22Rv1 (cell line): ENCODE data around the gene TMEM106C.

Experiments
- H3K27ac ChIP-seq: fragments of 450-650 bp; 2 replicates; pipeline ENCODE4 v1.5.1; 2017
- ZFX ChIP-seq: fragments of 450-650 bp; IDR thresholded peaks from 2 replicates; pipeline ENCODE4 v1.6.1; 2017; ENCODE audit warnings: antibody characterized with exemption, borderline replicate concordance
- TF ChIP-seq, protein P1 (sequence below): fragments of 450-650 bp; IDR thresholded peaks from 2 replicates; pipeline ENCODE4 v1.5.1; 2017; ENCODE audit warnings: mild to moderate bottlenecking

The TMEM106C gene

DNA sequence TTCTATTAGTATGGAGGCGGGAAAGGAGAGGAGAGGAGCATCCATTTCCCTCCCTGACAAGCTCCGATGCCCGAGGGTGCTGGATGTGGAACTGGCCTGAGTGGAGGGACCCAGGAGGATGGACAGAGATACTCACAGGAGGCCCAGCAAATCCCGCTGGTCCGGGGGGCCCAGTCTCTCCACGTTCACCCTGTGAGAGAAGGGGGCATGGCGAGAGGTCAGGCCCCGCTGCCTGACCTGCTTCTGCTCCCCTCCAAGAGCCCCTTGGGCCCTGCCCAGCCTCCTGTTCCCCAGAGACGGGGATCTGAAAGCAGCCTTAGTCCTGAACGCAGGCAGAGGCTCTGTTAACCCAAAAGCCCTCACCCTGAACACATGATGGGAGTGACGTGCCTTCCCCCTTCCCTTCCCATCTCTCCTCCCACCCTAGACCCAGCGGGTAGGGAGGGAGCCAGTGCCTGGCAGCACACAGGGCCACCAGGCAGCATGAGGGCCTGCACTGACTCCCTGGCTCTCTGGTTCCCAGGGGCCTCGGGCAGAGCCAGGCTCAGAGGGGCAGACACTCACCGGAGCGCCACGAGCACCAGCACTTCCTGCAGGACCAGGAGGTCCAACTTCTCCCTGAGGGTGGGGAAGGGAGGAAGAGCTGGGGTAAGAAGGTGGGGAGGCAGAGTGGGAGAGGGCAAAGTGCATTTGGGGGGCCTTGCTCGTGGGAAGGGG is 17.5 kb downstream of the TMEM106C start:
- H3K27ac ChIP-seq, result no peak overlapping the region
- TF ChIP-seq, protein P1, sequence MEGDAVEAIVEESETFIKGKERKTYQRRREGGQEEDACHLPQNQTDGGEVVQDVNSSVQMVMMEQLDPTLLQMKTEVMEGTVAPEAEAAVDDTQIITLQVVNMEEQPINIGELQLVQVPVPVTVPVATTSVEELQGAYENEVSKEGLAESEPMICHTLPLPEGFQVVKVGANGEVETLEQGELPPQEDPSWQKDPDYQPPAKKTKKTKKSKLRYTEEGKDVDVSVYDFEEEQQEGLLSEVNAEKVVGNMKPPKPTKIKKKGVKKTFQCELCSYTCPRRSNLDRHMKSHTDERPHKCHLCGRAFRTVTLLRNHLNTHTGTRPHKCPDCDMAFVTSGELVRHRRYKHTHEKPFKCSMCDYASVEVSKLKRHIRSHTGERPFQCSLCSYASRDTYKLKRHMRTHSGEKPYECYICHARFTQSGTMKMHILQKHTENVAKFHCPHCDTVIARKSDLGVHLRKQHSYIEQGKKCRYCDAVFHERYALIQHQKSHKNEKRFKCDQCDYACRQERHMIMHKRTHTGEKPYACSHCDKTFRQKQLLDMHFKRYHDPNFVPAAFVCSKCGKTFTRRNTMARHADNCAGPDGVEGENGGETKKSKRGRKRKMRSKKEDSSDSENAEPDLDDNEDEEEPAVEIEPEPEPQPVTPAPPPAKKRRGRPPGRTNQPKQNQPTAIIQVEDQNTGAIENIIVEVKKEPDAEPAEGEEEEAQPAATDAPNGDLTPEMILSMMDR, result no peak
- TF ChIP-seq ZFX, result no peak

DNA sequence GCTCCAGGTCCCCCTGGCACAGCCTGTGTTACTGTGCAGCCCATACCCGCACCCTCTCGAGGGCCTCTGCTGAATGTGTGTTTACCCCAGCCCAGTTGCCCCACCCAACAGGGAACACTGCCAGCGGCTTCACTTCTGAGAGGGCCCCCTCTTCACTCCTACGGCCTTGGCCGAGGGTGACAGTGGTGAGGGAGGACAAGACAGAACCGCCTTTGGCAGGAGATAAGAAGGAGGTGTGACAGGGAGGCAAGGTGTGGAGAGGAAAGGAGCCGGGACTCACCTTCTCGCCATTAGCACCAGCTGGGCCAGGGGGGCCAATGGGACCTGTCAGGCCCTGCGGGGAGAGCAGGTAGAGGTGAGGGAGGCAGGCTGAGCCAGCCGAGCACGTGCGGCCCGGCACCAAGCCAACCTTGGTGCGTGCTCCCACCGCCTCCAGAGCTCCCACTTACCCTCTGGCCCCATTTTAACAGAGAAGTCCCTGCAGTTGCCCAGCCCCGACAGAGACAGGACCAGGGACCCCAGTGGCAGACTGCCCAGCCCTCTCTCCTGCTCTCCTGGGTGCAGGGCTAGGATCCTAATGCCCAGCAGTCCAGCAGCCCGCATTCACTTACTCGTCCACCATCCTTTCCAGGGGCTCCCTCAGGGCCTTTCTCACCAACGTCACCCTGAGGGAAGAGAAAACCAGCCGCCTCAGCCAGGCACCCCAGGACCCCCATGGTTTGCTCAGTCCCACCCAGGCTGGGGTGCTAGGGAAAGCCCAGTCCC is 18.3 kb downstream of the TMEM106C start:
- TF ChIP-seq, protein P1, result no peak
- no peak for TF ChIP-seq ZFX

DNA sequence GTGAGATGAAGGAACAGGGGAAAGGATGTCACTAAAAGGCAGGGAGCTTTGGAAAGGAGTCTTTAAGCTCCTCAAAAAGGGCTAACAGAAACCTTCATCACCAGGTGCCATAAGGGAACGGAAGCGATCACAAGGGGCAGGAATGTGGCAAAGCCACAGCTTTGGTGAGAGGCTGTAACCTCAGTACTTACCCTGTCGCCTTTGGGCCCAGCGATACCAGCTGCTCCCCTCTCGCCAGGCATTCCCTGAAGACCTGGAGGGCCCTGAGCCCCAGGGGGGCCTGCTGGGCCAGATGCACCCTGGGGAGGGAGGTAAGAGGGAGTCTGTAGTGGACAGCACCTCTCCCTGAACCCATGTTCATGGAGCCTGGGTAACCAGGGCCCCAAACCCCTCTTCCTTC is 18.9 kb downstream of the TMEM106C start:
- no peak overlapping the region for H3K27ac ChIP-seq

More for the DNA sequence above, 18.3 kb downstream of the TMEM106C start:
- no peak overlapping the region for H3K27ac ChIP-seq

DNA sequence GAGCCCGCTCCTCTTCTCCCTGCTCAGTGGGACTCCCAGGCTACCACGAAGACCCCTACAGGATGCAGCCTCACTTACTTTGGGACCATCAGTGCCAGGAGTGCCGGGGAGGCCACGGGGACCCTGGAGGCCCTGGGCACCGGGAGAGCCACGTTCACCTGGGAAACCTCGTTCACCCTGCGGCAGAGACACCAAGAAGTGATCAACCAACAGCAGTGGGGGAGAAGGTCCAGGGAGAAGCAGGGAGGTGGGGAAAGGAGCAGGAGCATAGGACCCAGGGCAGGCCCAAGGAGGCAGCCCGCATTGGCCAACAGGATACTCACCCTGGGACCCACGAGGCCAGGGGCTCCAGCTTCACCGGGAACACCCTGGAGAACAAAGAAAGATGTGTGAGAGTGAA is 19.4 kb downstream of the TMEM106C start:
- TF ChIP-seq, protein P1, result no peak
- TF ChIP-seq ZFX, result no peak
- no peak overlapping the region for H3K27ac ChIP-seq

More for the DNA sequence above, 18.9 kb downstream of the TMEM106C start:
- TF ChIP-seq ZFX, result no peak
- TF ChIP-seq, protein P1, result no peak

DNA sequence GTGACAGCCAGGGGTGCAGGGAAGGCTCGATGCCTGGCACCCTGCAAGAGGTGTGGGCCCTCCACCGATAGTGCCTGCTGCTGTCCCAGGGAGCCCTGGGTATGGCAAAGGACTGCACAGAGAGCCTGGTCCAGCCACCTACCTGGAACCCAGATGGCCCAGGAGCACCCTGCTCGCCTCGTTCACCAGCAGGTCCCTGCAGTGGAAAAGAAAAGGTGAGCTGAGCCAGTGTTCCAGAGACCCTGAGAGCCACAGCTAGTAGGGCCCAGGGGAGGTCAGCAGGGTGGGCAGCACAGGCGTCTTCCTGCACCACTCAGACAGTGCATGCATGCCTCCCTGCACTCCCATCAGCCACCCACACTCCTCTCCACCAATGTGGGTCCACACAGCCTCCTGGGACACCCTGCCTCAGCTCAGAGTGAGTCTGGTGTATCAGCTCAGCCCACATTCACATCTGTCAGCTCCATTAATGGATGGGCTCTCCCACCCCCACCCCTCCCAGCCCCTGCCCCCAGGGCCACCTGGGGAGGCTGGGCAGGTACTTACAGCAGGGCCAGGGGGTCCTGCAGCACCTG is 20.2 kb downstream of the TMEM106C start:
- no peak overlapping the region for H3K27ac ChIP-seq
- TF ChIP-seq, protein P1, result no peak
- no peak for TF ChIP-seq ZFX

DNA sequence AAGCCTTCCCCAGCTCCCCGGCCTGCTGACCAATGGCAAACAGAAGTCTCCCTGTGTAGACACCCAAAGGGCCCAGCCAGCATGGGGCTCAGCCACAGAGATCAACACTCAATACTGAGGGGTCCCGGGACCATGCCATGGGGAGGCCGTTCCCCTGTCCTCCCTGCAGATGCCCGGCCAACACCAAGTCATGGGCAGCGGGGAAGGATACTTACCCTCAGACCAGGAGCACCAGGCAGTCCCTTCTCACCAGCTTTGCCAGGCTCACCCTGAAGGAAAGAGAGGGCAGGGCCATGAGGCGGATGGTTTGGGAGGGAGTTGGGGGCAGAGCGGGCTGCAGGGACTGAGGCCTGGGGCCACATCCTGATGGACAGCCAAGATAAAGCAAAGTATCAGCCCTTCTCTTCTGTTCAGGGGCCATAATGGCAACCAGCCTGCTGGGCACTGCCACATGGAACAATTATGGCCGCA is 21.0 kb downstream of the TMEM106C start:
- no peak overlapping the region for H3K27ac ChIP-seq
- TF ChIP-seq ZFX, result no peak
- TF ChIP-seq, protein P1, result no peak
